H1 (cell line): ENCODE results near the gene CHCHD6. TPM values are rescaled to one million over a fixed set of nuclear protein-coding genes. Genes with fewer than 3 reads are reported as not detected.

Experiments used
- CTCF ChIA-PET: fragments of 300-600 bp; sonication (Branson Sonifier 250); formaldehyde crosslinking; loops from one replicate; lab custom pipeline; 2021; ENCODE audit not compliant: partially characterized antibody; lab: Charles Lee
- POLR2A ChIA-PET: fragments of 300-600 bp; sonication (Branson Sonifier 250); formaldehyde crosslinking; loops from one replicate; lab custom pipeline; 2021; ENCODE audit warnings: inconsistent platforms; ENCODE audit not compliant: partially characterized antibody; lab: Charles Lee
- DNase-seq, 2 experiments: peaks; one replicate each; pipeline versions ENCODE4 v3.0.0 to v3.0.0-alpha.2; 2010 to 2022; ENCODE audit warnings: low spot score in 2 of 2, low read depth in 1 of 2, mixed read lengths in 1 of 2
- FAIRE-seq: peaks from 2 replicates; lab custom pipeline; 2011; peaks lifted over from hg19 to GRCh38; lab: Jason Lieb, UNC
- H2AFZ ChIP-seq: 2 replicates; pipeline ENCODE4 v1.8.1; 2012; ENCODE audit warnings: low read length, inconsistent platforms
- H2AK5ac ChIP-seq: 2 replicates; pipeline ENCODE4 v1.6.1; 2013; ENCODE audit warnings: low read depth, low read length
- H2BK120ac ChIP-seq: replicated peaks from 2 replicates; pipeline ENCODE3; 2013; ENCODE audit warnings: low read depth, low read length, inconsistent platforms
- H2BK12ac ChIP-seq: 2 replicates; pipeline ENCODE4 v1.6.1; 2013; ENCODE audit warnings: low read depth, low read length
- H2BK15ac ChIP-seq: 2 replicates; pipeline ENCODE4 v1.6.1; 2013; ENCODE audit warnings: low read length
- H2BK20ac ChIP-seq: 2 replicates; pipeline ENCODE4 v1.6.1; 2013; ENCODE audit warnings: low read length
- H2BK5ac ChIP-seq: 2 replicates; pipeline ENCODE4 v1.6.1; 2013; ENCODE audit warnings: low read depth, low read length
- H3K14ac ChIP-seq: 2 replicates; pipeline ENCODE4 v1.6.1; 2013; ENCODE audit warnings: inconsistent platforms; ENCODE audit not compliant: insufficient read length
- H3K18ac ChIP-seq: 2 replicates; pipeline ENCODE4 v1.6.1; 2013; ENCODE audit warnings: low read length; ENCODE audit errors: extremely low read depth
- H3K23ac ChIP-seq: 2 replicates; pipeline ENCODE4 v1.6.1; 2013; ENCODE audit warnings: inconsistent platforms; ENCODE audit not compliant: insufficient read length
- H3K23me2 ChIP-seq: 2 replicates; pipeline ENCODE4 v1.6.1; 2013; ENCODE audit warnings: low read depth, low read length
- H3K27ac ChIP-seq: 2 replicates; pipeline ENCODE4 v1.6.1; 2011; ENCODE audit warnings: low read depth, low read length, inconsistent platforms
- H3K27me3 ChIP-seq, 4 experiments: replicated peaks in 1 of 4; 1 replicate in 1 of 4; 2 replicates in 3 of 4; pipeline versions ENCODE4 v1.6.1 to v1.8.1; 2011 to 2013; ENCODE audit warnings: low read length in 3 of 4, mild to moderate bottlenecking in 3 of 4, inconsistent platforms in 2 of 4, mixed read lengths in 2 of 4, moderate library complexity in 1 of 4; ENCODE audit not compliant: control insufficient read depth in 3 of 4, insufficient read depth in 3 of 4; ENCODE audit errors: extremely low read depth in 1 of 4
- H3K36me3 ChIP-seq, 4 experiments: 2 replicates each; pipeline versions ENCODE4 v1.6.1 to v1.8.1; 2011 to 2013; ENCODE audit warnings: mild to moderate bottlenecking in 4 of 4, low read length in 3 of 4, moderate library complexity in 2 of 4, control low read depth in 1 of 4, inconsistent platforms in 1 of 4; ENCODE audit not compliant: insufficient read depth in 4 of 4, control insufficient read depth in 2 of 4
- H3K4ac ChIP-seq: replicated peaks from 2 replicates; pipeline ENCODE3; 2013; ENCODE audit warnings: low read length, low read depth, mixed read lengths, inconsistent platforms; ENCODE audit not compliant: insufficient read length
- H3K4me1 ChIP-seq, 4 experiments: replicated peaks in 1 of 4; 1 replicate in 1 of 4; 2 replicates in 3 of 4; pipeline versions ENCODE4 v1.6.1 to v1.8.1; 2011 to 2013; ENCODE audit warnings: low read length in 3 of 4, inconsistent platforms in 2 of 4, mixed read lengths in 1 of 4; ENCODE audit not compliant: insufficient read depth in 4 of 4, control insufficient read depth in 3 of 4
- H3K4me2 ChIP-seq, 2 experiments: 2 replicates each; pipeline versions ENCODE4 v1.6.1 to v1.8.1; 2011 to 2013; ENCODE audit warnings: low read depth in 2 of 2, low read length in 2 of 2, control low read depth in 1 of 2, inconsistent platforms in 1 of 2, mild to moderate bottlenecking in 1 of 2; ENCODE audit not compliant: insufficient read depth in 1 of 2
- H3K4me3 ChIP-seq, 4 experiments: fragments of 200-600, 300-600 bp in 1 of 4; sonication (generic), shearing (Covaris generic), sonication (Bioruptor Twin) in 1 of 4; 2 replicates each; pipeline versions ENCODE4 v1.5.1 to v1.8.1; 2011 to 2016; ENCODE audit warnings: low read length in 4 of 4, low read depth in 3 of 4, control low read depth in 2 of 4, inconsistent platforms in 2 of 4, mild to moderate bottlenecking in 2 of 4, mixed read lengths in 1 of 4, moderate library complexity in 1 of 4; ENCODE audit not compliant: insufficient read depth in 2 of 4; ENCODE audit errors: extremely low read depth in 1 of 4
- H3K56ac ChIP-seq: replicated peaks from 2 replicates; pipeline ENCODE3; 2013; ENCODE audit warnings: low read depth, mild to moderate bottlenecking, mixed read lengths, low read length, inconsistent platforms; ENCODE audit not compliant: insufficient read length
- H3K79me1 ChIP-seq: 2 replicates; pipeline ENCODE4 v1.6.1; 2013; ENCODE audit warnings: low read depth, low read length, control low read depth
- H3K79me2 ChIP-seq, 2 experiments: 2 replicates each; pipeline versions ENCODE4 v1.6.1 to v1.8.1; 2012 to 2013; ENCODE audit warnings: low read length in 2 of 2, mild to moderate bottlenecking in 2 of 2, inconsistent platforms in 1 of 2; ENCODE audit not compliant: insufficient read depth in 2 of 2, control insufficient read depth in 1 of 2
- H3K9ac ChIP-seq, 4 experiments: replicated peaks in 1 of 4; 1 replicate in 1 of 4; 2 replicates in 3 of 4; pipeline versions ENCODE4 v1.6.1 to v1.8.1; 2011 to 2013; ENCODE audit warnings: low read depth in 3 of 4, low read length in 3 of 4, control low read depth in 2 of 4, mild to moderate bottlenecking in 2 of 4, moderate library complexity in 2 of 4, inconsistent platforms in 1 of 4; ENCODE audit errors: extremely low read depth in 1 of 4
- H3K9me3 ChIP-seq, 2 experiments: 2 replicates each; pipeline versions ENCODE4 v1.6.1 to v1.8.1; 2012 to 2013; ENCODE audit warnings: mild to moderate bottlenecking in 2 of 2, moderate library complexity in 2 of 2, control low read depth in 1 of 2, inconsistent platforms in 1 of 2, low read depth in 1 of 2, low read length in 1 of 2, mixed read lengths in 1 of 2; ENCODE audit not compliant: insufficient read depth in 2 of 2
- H4K20me1 ChIP-seq, 2 experiments: replicated peaks in 1 of 2; 2 replicates each; pipeline versions ENCODE3 to v1.8.1; 2011 to 2013; ENCODE audit warnings: inconsistent platforms in 2 of 2, low read length in 2 of 2, mild to moderate bottlenecking in 1 of 2; ENCODE audit not compliant: insufficient read depth in 2 of 2, control insufficient read depth in 1 of 2
- H4K5ac ChIP-seq: 2 replicates; pipeline ENCODE4 v1.6.1; 2013; ENCODE audit warnings: low read length, low read depth, mixed read lengths, inconsistent platforms; ENCODE audit not compliant: insufficient read length
- H4K8ac ChIP-seq: 2 replicates; pipeline ENCODE4 v1.8.0; 2013; ENCODE audit warnings: mild to moderate bottlenecking, moderate library complexity, low read length, inconsistent platforms; ENCODE audit not compliant: insufficient read depth; ENCODE audit errors: extremely low read depth
- H4K91ac ChIP-seq: replicated peaks from 2 replicates; pipeline ENCODE3; 2013; ENCODE audit warnings: low read length, mixed read lengths, inconsistent platforms; ENCODE audit not compliant: insufficient read length
- CHD2 ChIP-seq: IDR thresholded peaks from 2 replicates; pipeline ENCODE4 v1.6.1; 2012; ENCODE audit warnings: low read length, improper control_type of control experiment
- KDM1A ChIP-seq: fragments of 200-600, 300-600 bp; sonication (generic); IDR thresholded peaks from 2 replicates; pipeline ENCODE4 v1.7.1; 2016; ENCODE audit warnings: mild to moderate bottlenecking, low read length, borderline replicate concordance
- KDM5A ChIP-seq: fragments of 200-600 bp; IDR thresholded peaks from 2 replicates; pipeline ENCODE4 v1.7.1; 2012; ENCODE audit warnings: mild to moderate bottlenecking, low read length, inconsistent platforms, mixed read lengths
- SP4 ChIP-seq: IDR thresholded peaks from 2 replicates; pipeline ENCODE4 v1.6.1; 2012; ENCODE audit warnings: low read length, inconsistent platforms
- WGBS, 2 experiments: shearing (Covaris generic) in 1 of 2; methylation state at CpG; one replicate each; pipeline versions ENCODE4 v1.1.6 to v1.1.7; 2013 to 2015; ENCODE audit warnings: low lambda C conversion rate in 2 of 2, mixed read lengths in 2 of 2, inconsistent platforms in 1 of 2, low coverage in 1 of 2, missing lambda C conversion rate in 1 of 2; ENCODE audit not compliant: insufficient replicate concordance in 2 of 2, insufficient coverage in 1 of 2, insufficient read length in 1 of 2; ENCODE audit errors: extremely low coverage in 1 of 2, missing lambda C conversion rate in 1 of 2; 5-methylcytosine and 5-hydroxymethylcytosine counted together
- polyA plus RNA-seq, 7 experiments: library from polyadenylated mRNA; depleted of rRNA in 3 of 7; stranded (reverse) in 5 of 7; unstranded in 2 of 7; fragments of >200 nt in 5 of 7; fragments of 200-250 nt in 2 of 7; gene quantifications; 1 replicate in 5 of 7; 2 replicates in 1 of 7; 4 replicates in 1 of 7; pipeline versions ENCODE4 v1.2.1 to v1.2.3, GENCODE V29; 2011 to 2013; ENCODE audit warnings: missing spikeins in 2 of 7, mixed read lengths in 2 of 7
- total RNA-seq: library from RNA; stranded (reverse); fragmentation: NEBNext Ultra II Directional; extraction: Animal tissue kit (Norgen Biotek cat#: 25700); gene quantifications from 2 replicates; pipeline ENCODE4 v1.2.1, GENCODE V29; 2021
- TF ChIP-seq, protein P1 (sequence below): IDR thresholded peaks from 2 replicates; pipeline ENCODE4 v1.6.1; 2011; ENCODE audit warnings: low read depth, mild to moderate bottlenecking, low read length; ENCODE audit not compliant: insufficient read depth

Gene CHCHD6
- total and polyA plus RNA-seq, 2 of the 8 experiments (the other 6 are each of a cell fraction or from before 2014, with no cell fraction given) = 32.4 to 37.6 TPM

DNA sequence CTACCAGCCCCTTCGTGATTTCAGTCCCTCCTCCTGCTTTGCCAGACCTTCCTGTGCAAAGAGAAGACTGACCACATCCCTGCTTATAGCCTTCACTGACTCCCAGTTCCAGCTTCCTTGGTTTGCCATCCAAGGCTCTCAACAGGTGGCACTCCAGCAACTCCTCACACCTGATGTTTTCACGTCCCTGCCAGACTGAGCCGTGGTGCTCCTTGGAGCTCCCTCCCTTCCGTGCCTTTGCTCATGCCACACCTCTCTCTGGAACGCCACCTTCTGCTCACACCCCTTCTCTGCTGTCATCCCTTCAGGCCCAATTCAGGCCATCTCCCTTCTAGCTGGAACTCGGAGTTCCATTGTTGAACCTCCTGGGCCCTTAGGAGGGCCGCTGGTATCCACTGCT is 12.0 kb downstream of the CHCHD6 start:
- Histone ChIP-seq H4K8ac (no peak overlapping the region), H3K36me3 (no peaks in the 10 kb centered on the region), H3K9ac (no peak overlapping the region), H3K9me3 (no peaks in the 10 kb centered on the region), H2BK5ac (no peak overlapping the region), H4K91ac (no peak overlapping the region), H3K79me1 (peaks cover 16% of the 10 kb centered on the region), H3K4ac (no peak overlapping the region), H3K14ac (no peak overlapping the region), H3K23ac (no peak overlapping the region), H4K20me1 (peaks cover 4 to 8% of the 10 kb centered on the region in 2 experiments), H2BK20ac (no peak overlapping the region), H3K23me2 (no peaks in the 10 kb centered on the region), H2BK120ac (no peak overlapping the region), H3K18ac (no peak overlapping the region), H3K56ac (no peak overlapping the region), H3K27ac (no peak overlapping the region), H3K27me3 (no peaks in the 10 kb centered on the region), H3K4me2 (no peak overlapping the region), H3K79me2 (peaks cover 0 to 56% of the 10 kb centered on the region in 2 experiments; a peak in 2 of 4 replicates), H3K4me3 (no peak overlapping the region), H2AFZ (no peak overlapping the region), H3K4me1 (peaks cover 0 to 11% (median 0%) of the 10 kb centered on the region in 4 experiments; a peak in 2 of 7 replicates), H4K5ac (no peak overlapping the region), H2BK15ac (no peak overlapping the region), H2AK5ac (no peak overlapping the region), H2BK12ac (no peak overlapping the region)
- TF ChIP-seq, protein P1, sequence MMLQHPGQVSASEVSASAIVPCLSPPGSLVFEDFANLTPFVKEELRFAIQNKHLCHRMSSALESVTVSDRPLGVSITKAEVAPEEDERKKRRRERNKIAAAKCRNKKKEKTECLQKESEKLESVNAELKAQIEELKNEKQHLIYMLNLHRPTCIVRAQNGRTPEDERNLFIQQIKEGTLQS = no peak
- no peak for TF ChIP-seq KDM5A
- no peak for TF ChIP-seq CHD2
- no peak for TF ChIP-seq KDM1A
- no peak for TF ChIP-seq SP4
- ChIA-PET CTCF (interaction anchor here (0.9 to 2.1 kb wide), 10 partner anchors 9 to 39 kb away, joined by 3 to 16 read pairs (median 4); no protein-coding TSS in a partner anchor), POLR2A (no interaction called here)
- DNase-seq = no peak
- no peak for FAIRE-seq
- 86% methylated on average over 7 of the region's 7 CpGs; no CpG with 5 or more reads in 1 of the 2 experiments for WGBS, 2 experiments
